DND-41 (cell line): ENCODE results near the gene P2RY4.

ENCODE experiments used
- ATAC-seq: fragments of 200-7000 bp; cut with Tn5 transposase; 3 replicates; pipeline ENCODE4 v1.9.1; 2021; ENCODE audit warnings: low read depth; ENCODE audit not compliant: insufficient read depth
- DNase-seq: peaks from one replicate; pipeline ENCODE4 v3.0.0-alpha.2; 2020
- H2AFZ ChIP-seq: 2 replicates; pipeline ENCODE4 v1.6.0; 2012; ENCODE audit warnings: low read depth, low read length
- H3K27ac ChIP-seq: 2 replicates; pipeline ENCODE4 v1.5.1; 2012; ENCODE audit warnings: low read length, inconsistent platforms
- H3K27me3 ChIP-seq: fragments of 200-600 bp; sonication (generic); 2 replicates; pipeline ENCODE4 v1.6.0; 2012; ENCODE audit warnings: low read length, mild to moderate bottlenecking, inconsistent platforms; ENCODE audit not compliant: insufficient read depth, poor library complexity
- H3K36me3 ChIP-seq: 2 replicates; pipeline ENCODE4 v1.5.1; 2012; ENCODE audit warnings: low read length, inconsistent platforms; ENCODE audit not compliant: insufficient read depth
- H3K4me1 ChIP-seq: 2 replicates; pipeline ENCODE4 v1.5.1; 2012; ENCODE audit warnings: mild to moderate bottlenecking, low read length; ENCODE audit not compliant: insufficient read depth
- H3K4me2 ChIP-seq: 2 replicates; pipeline ENCODE4 v1.6.0; 2012; ENCODE audit warnings: mild to moderate bottlenecking, moderate library complexity, low read length, inconsistent platforms; ENCODE audit not compliant: insufficient read depth
- H3K4me3 ChIP-seq, 2 experiments: fragments of 200-600 bp in 1 of 2; shearing (Covaris generic) in 1 of 2; 2 replicates each; pipeline ENCODE4 v1.5.1; 2012 to 2016; ENCODE audit warnings: inconsistent platforms in 2 of 2, low read length in 2 of 2, mild to moderate bottlenecking in 2 of 2, low read depth in 1 of 2, moderate library complexity in 1 of 2
- H3K79me2 ChIP-seq: 2 replicates; pipeline ENCODE4 v1.6.0; 2012; ENCODE audit warnings: low read length, inconsistent platforms; ENCODE audit not compliant: insufficient read depth
- H3K9ac ChIP-seq: 2 replicates; pipeline ENCODE4 v1.6.0; 2012; ENCODE audit warnings: low read depth, mild to moderate bottlenecking, inconsistent platforms, low read length, moderate library complexity
- H3K9me3 ChIP-seq: 2 replicates; pipeline ENCODE4 v1.5.1; 2012; ENCODE audit warnings: low read length, moderate library complexity, mild to moderate bottlenecking, inconsistent platforms; ENCODE audit not compliant: insufficient read depth, severe bottlenecking
- H4K20me1 ChIP-seq: 2 replicates; pipeline ENCODE4 v1.6.0; 2012; ENCODE audit warnings: low read length; ENCODE audit not compliant: insufficient read depth
- EZH2 ChIP-seq: IDR thresholded peaks from 3 replicates; pipeline ENCODE4 v1.6.1; 2012; ENCODE audit warnings: borderline replicate concordance, low read depth, mild to moderate bottlenecking, moderate library complexity, low read length, inconsistent platforms; ENCODE audit not compliant: severe bottlenecking
- TF ChIP-seq, protein P1 (sequence below): IDR thresholded peaks from 2 replicates; pipeline ENCODE4 v1.5.1; 2012; ENCODE audit warnings: borderline replicate concordance, low read length, moderate library complexity, mild to moderate bottlenecking; ENCODE audit not compliant: poor library complexity, severe bottlenecking; ENCODE audit errors: extremely low read depth

The P2RY4 gene

GRCh38 chrX:70268034-70268433 lies 8.0 kb upstream of the P2RY4 start, which contains the start of gene ARR3:
TSS of gene ARR3 (plus strand) at chrX:70268334. CDS start at chrX:70269386, 1,052 bp downstream.
- Histone ChIP-seq H3K79me2 (no peaks in the 10 kb centered on the region), H3K4me1 (no peaks in the 10 kb centered on the region), H3K9ac (no peak within 1 kb of the TSS), H3K27me3 (no peaks in the 10 kb centered on the region), H2AFZ (no peak within 1 kb of the TSS), H3K9me3 (no peaks in the 10 kb centered on the region), H3K27ac (no peak within 1 kb of the TSS), H3K4me2 (no peak within 1 kb of the TSS), H3K4me3 (no peak within 1 kb of the TSS), H4K20me1 (no peaks in the 10 kb centered on the region), H3K36me3 (no peaks in the 10 kb centered on the region)
- no peak for DNase-seq
- TF ChIP-seq EZH2 = no peak
- TF ChIP-seq, protein P1, sequence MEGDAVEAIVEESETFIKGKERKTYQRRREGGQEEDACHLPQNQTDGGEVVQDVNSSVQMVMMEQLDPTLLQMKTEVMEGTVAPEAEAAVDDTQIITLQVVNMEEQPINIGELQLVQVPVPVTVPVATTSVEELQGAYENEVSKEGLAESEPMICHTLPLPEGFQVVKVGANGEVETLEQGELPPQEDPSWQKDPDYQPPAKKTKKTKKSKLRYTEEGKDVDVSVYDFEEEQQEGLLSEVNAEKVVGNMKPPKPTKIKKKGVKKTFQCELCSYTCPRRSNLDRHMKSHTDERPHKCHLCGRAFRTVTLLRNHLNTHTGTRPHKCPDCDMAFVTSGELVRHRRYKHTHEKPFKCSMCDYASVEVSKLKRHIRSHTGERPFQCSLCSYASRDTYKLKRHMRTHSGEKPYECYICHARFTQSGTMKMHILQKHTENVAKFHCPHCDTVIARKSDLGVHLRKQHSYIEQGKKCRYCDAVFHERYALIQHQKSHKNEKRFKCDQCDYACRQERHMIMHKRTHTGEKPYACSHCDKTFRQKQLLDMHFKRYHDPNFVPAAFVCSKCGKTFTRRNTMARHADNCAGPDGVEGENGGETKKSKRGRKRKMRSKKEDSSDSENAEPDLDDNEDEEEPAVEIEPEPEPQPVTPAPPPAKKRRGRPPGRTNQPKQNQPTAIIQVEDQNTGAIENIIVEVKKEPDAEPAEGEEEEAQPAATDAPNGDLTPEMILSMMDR = no peak
- ATAC-seq = no peak

GRCh38 chrX:70264784-70265183 lies 4.8 kb upstream of the P2RY4 start:
- H3K79me2 ChIP-seq = no peaks in the 10 kb centered on the region
- H3K9me3 ChIP-seq = no peaks in the 10 kb centered on the region
- no peak overlapping the region for H3K27ac ChIP-seq
- H3K36me3 ChIP-seq = no peaks in the 10 kb centered on the region
- no peaks in the 10 kb centered on the region for H3K27me3 ChIP-seq
- no peak overlapping the region for H3K4me2 ChIP-seq
- H3K9ac ChIP-seq = no peak overlapping the region
- ATAC-seq (no peak), DNase-seq (no peak)
- no peaks in the 10 kb centered on the region for H3K4me1 ChIP-seq
- no peak overlapping the region for H2AFZ ChIP-seq
- TF ChIP-seq, protein P1 = no peak
- no peak for TF ChIP-seq EZH2
- no peak overlapping the region for H3K4me3 ChIP-seq
- H4K20me1 ChIP-seq = no peaks in the 10 kb centered on the region

DNA sequence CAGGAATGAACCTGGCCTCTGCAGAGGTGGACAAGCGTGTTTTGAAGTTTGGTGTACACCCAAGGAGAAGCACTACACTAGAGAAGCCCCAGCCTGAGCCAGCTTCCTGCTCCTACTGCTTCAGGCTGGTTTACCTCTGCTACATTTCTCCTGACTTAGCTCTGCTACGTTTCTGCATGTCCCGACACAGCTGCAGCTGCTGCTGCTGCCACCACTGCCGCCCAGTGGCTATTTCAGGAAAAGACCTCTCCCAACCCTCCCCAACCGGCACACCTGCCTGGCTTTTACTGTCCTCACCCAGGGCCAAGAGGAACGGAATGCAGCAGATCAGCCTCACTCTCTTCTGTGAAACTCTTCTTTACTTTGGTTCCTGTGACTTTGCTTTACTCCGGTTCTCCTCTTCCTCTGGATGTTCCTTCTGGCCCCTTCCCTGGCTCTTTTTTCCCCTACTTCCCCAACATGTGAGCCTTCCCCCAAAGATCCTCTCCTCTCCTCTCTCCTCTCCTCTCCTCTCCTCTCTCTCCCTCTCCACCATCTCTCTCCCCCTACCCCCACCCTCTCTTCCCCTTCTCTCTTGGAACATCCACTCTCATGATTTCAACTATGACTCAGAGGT lies 3.1 kb upstream of the P2RY4 start:
- no peaks in the 10 kb centered on the region for H3K79me2 ChIP-seq
- no peaks in the 10 kb centered on the region for H3K27me3 ChIP-seq
- peak; percentile 14 for DNase-seq
- H3K4me3 ChIP-seq = no peak overlapping the region
- no peaks in the 10 kb centered on the region for H3K9me3 ChIP-seq
- H3K36me3 ChIP-seq = no peaks in the 10 kb centered on the region
- H3K9ac ChIP-seq = no peak overlapping the region
- H3K4me1 ChIP-seq = no peaks in the 10 kb centered on the region
- no peak overlapping the region for H2AFZ ChIP-seq
- no peak overlapping the region for H3K4me2 ChIP-seq
- ATAC-seq = peak; percentile 50; the same call in 1 of the 3 replicates
- no peak for TF ChIP-seq EZH2
- TF ChIP-seq, protein P1 = peak; percentile 38
- no peak overlapping the region for H3K27ac ChIP-seq
- H4K20me1 ChIP-seq = no peaks in the 10 kb centered on the region
